ENCODE results near the gene TDRD10.

Gene TDRD10, protein sequence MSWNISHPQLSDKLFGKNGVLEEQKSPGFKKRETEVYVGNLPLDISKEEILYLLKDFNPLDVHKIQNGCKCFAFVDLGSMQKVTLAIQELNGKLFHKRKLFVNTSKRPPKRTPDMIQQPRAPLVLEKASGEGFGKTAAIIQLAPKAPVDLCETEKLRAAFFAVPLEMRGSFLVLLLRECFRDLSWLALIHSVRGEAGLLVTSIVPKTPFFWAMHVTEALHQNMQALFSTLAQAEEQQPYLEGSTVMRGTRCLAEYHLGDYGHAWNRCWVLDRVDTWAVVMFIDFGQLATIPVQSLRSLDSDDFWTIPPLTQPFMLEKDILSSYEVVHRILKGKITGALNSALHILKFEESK

DNA sequence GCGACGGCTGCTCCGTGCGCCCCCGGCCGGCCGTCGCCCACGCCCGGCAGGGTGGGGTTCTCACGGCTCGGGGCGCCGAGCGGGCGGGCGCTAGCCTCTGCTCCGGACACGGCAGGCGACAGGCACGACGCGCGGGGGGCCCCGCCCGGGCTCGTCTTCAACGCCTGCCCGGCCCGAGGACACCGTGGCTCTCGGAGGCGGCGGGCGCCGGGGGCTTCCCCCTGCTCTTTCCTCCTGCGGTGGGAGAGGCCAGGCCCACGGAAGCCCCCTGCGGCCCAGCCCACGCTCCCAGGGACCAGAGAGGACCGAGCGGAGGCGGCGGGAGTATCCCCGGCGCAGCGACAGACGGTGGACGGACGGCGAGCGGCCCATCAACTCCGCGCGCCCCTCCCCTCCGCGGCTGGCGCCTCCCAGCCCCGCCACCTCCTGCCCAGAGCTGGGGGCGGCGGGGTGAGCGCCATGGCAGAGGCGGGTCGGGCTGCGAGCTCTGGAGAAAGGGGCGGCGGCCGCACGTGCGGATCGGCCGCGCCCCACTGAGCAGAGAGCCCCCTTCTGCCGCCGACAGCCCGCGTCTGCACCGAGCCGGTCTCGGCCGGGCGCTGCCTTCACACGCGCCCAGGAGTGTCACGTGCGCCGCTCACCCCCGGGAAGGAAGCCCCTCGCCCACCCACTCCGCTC lies at the start of gene TDRD10, which contains the start of gene SHE:
Gene TDRD10 (plus strand): TSS at position 154 of the 678 bp plus-strand sequence. CDS start 4,685 bp downstream, outside the sequence.
Gene SHE (minus strand): TSS at position 347 of the 678 bp plus-strand sequence. CDS start 386 bp downstream, outside the sequence.
- TF ChIP-seq ZFP3 (CRISPR knock-in tag; IDR thresholded peaks at IDR 0.05) (no peak), ZFP30 (CRISPR knock-in tag; IDR thresholded peaks at IDR 0.05) (no peak), ZNF70 (CRISPR knock-in tag; IDR thresholded peaks at IDR 0.05) (no peak), TCF4 (CRISPR knock-in tag; IDR thresholded peaks at IDR 0.05; ENCODE audit: borderline replicate concordance) (no peak)
- TF ChIP-seq, protein P1, sequence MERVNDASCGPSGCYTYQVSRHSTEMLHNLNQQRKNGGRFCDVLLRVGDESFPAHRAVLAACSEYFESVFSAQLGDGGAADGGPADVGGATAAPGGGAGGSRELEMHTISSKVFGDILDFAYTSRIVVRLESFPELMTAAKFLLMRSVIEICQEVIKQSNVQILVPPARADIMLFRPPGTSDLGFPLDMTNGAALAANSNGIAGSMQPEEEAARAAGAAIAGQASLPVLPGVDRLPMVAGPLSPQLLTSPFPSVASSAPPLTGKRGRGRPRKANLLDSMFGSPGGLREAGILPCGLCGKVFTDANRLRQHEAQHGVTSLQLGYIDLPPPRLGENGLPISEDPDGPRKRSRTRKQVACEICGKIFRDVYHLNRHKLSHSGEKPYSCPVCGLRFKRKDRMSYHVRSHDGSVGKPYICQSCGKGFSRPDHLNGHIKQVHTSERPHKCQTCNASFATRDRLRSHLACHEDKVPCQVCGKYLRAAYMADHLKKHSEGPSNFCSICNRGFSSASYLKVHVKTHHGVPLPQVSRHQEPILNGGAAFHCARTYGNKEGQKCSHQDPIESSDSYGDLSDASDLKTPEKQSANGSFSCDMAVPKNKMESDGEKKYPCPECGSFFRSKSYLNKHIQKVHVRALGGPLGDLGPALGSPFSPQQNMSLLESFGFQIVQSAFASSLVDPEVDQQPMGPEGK (CRISPR knock-in tag; IDR thresholded peaks at IDR 0.05; ENCODE audit: borderline replicate concordance) = no peak
- no peak for ATAC-seq

DNA sequence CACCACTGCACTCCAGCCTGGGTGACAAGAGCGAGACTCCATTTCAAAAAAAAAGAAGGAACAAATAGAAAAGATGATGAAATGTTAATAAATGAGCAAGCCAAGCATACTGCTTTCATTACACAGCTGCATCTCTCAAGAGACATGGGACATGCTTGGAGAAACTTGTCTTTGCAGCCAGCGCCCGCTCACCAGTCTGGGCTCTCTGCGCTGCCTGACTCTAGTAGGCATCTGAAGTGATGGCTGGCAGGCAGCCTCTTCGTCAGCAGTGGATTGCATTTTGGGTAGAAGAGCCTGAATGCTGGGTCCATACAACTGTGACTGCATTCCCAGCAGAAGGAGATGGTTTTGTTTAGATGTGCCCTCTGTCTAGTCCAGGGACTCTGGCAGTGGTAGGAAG lies 48.9 kb upstream of the TDRD10 start:
- peak; percentile 44; the same call in 2 of the 3 replicates for ATAC-seq
- no peak for TF ChIP-seq CSRNP3 (CRISPR knock-in tag; IDR thresholded peaks at IDR 0.05)
- TF ChIP-seq ZFP3 (CRISPR knock-in tag; IDR thresholded peaks at IDR 0.05) = no peak
- TF ChIP-seq ESRRG (CRISPR knock-in tag; IDR thresholded peaks at IDR 0.05) = no peak

- ATAC-seq = peak; percentile 65
- TF ChIP-seq ZNF70 (CRISPR knock-in tag; IDR thresholded peaks at IDR 0.05) (no peak), ZNF565 (CRISPR knock-in tag; conservative IDR thresholded peaks at IDR 0.05; ENCODE audit: low read depth) (no peak), ISL1 (CRISPR knock-in tag; IDR thresholded peaks at IDR 0.05) (no peak), SNAI2 (CRISPR knock-in tag; IDR thresholded peaks at IDR 0.05) (no peak), CSRNP3 (CRISPR knock-in tag; IDR thresholded peaks at IDR 0.05) (no peak), RARB (CRISPR knock-in tag; IDR thresholded peaks at IDR 0.05) (no peak), GLIS3 (CRISPR knock-in tag; IDR thresholded peaks at IDR 0.05) (no peak), POU6F1 (CRISPR knock-in tag; IDR thresholded peaks at IDR 0.05; ENCODE audit: borderline replicate concordance, low read depth) (no peak), TCF4 (CRISPR knock-in tag; IDR thresholded peaks at IDR 0.05; ENCODE audit: borderline replicate concordance) (no peak), ZNF8 (CRISPR knock-in tag; IDR thresholded peaks at IDR 0.05) (no peak), BACH2 (CRISPR knock-in tag; IDR thresholded peaks at IDR 0.05; ENCODE audit: borderline replicate concordance) (no peak), TOX (CRISPR knock-in tag; IDR thresholded peaks at IDR 0.05; ENCODE audit: borderline replicate concordance) (no peak), ESRRG (CRISPR knock-in tag; IDR thresholded peaks at IDR 0.05) (no peak), CSDC2 (CRISPR knock-in tag; IDR thresholded peaks at IDR 0.05) (no peak), ZFP30 (CRISPR knock-in tag; IDR thresholded peaks at IDR 0.05) (no peak), ZFP3 (CRISPR knock-in tag; IDR thresholded peaks at IDR 0.05) (no peak)
- TF ChIP-seq, protein P2, sequence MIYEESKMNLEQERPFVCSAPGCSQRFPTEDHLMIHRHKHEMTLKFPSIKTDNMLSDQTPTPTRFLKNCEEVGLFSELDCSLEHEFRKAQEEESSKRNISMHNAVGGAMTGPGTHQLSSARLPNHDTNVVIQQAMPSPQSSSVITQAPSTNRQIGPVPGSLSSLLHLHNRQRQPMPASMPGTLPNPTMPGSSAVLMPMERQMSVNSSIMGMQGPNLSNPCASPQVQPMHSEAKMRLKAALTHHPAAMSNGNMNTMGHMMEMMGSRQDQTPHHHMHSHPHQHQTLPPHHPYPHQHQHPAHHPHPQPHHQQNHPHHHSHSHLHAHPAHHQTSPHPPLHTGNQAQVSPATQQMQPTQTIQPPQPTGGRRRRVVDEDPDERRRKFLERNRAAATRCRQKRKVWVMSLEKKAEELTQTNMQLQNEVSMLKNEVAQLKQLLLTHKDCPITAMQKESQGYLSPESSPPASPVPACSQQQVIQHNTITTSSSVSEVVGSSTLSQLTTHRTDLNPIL (CRISPR knock-in tag; IDR thresholded peaks at IDR 0.05; ENCODE audit: low read depth) = no peak
- TF ChIP-seq, protein P3, sequence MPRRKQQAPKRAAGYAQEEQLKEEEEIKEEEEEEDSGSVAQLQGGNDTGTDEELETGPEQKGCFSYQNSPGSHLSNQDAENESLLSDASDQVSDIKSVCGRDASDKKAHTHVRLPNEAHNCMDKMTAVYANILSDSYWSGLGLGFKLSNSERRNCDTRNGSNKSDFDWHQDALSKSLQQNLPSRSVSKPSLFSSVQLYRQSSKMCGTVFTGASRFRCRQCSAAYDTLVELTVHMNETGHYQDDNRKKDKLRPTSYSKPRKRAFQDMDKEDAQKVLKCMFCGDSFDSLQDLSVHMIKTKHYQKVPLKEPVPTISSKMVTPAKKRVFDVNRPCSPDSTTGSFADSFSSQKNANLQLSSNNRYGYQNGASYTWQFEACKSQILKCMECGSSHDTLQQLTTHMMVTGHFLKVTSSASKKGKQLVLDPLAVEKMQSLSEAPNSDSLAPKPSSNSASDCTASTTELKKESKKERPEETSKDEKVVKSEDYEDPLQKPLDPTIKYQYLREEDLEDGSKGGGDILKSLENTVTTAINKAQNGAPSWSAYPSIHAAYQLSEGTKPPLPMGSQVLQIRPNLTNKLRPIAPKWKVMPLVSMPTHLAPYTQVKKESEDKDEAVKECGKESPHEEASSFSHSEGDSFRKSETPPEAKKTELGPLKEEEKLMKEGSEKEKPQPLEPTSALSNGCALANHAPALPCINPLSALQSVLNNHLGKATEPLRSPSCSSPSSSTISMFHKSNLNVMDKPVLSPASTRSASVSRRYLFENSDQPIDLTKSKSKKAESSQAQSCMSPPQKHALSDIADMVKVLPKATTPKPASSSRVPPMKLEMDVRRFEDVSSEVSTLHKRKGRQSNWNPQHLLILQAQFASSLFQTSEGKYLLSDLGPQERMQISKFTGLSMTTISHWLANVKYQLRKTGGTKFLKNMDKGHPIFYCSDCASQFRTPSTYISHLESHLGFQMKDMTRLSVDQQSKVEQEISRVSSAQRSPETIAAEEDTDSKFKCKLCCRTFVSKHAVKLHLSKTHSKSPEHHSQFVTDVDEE (CRISPR knock-in tag; IDR thresholded peaks at IDR 0.05) = no peak
These were observed 48.3 kb upstream of the TDRD10 start for GRCh38 chr1:154453574-154454352.

Data from SK-N-SH treated with all-trans-retinoic acid at 6 μM for 48 hours (cell line).